Cardiac fibroblast (primary cell): ENCODE measurements around the gene DNAJC25.

Source experiments
- DNase-seq, 2 donors: peaks; one replicate each; pipeline versions ENCODE4 v3.0.0 to v3.0.0-alpha.2; 2010; ENCODE audit warnings: low read depth in 2 of 2
- H3K4me3 ChIP-seq, 2 donors: replicated peaks in 1 of 2; 1 replicate in 1 of 2; 2 replicates in 1 of 2; pipeline ENCODE4 v1.5.1; 2011; ENCODE audit warnings: low read depth in 2 of 2, low read length in 2 of 2, mild to moderate bottlenecking in 2 of 2, moderate library complexity in 1 of 2
- CTCF ChIP-seq: IDR thresholded peaks from one replicate; pipeline ENCODE4 v1.5.1; 2011; ENCODE audit warnings: low read depth, mild to moderate bottlenecking, low read length, inconsistent platforms

The DNAJC25 gene

GRCh38 chr9:111679199-111679598 is 48.1 kb downstream of the DNAJC25 start:
- no peak for DNase-seq
- H3K4me3 ChIP-seq, result no peak overlapping the region
- no peak for TF ChIP-seq CTCF

DNA sequence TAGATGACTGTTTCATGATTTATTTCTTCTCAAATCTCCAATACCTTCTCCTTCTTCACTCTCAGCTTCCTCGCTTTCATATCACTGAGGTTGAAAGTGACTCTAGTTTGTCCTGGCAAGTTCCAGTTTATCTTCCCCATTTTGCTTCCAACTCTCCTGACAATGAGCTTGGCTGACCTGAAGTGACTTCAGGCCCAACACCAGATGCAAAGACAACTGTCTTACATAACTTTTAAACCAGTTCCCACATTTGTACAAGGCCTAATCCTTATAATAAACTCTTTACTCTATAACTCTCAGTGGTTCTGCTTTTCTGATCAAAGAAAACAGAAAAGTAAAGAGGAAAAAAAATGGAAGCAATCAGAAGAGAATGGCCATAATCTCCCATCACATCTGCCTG is 52.3 kb downstream of the DNAJC25 start:
- no peak for TF ChIP-seq CTCF
- DNase-seq, result no peak
- H3K4me3 ChIP-seq, result no peak overlapping the region

- no peak overlapping the region for H3K4me3 ChIP-seq
- peak; percentile 64 to 68 for DNase-seq
- TF ChIP-seq CTCF, result peak; percentile 37
Measured at GRCh38 chr9:111691672-111692329, 60.7 kb downstream of the DNAJC25 start.

DNA sequence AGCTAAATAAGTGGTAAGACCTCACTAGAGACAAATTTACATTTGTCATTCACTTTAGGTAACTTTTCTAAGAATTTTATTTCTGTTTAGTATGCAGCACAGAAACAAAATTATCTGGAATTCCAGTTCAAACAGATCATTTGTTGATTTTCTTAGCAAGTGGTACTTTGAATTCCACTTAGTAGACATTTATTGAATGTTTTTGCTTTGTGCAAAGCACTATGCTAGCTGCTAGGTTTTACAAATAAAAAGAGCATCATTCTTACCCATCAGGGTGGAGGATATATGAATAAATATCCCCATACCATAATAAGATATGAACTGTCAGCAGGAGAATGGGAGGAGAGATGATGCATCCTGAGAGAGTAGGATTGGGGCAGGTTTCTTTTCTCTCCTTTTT is 65.7 kb downstream of the DNAJC25 start:
- no peak for TF ChIP-seq CTCF
- no peak for DNase-seq
- H3K4me3 ChIP-seq, result no peak overlapping the region

DNA sequence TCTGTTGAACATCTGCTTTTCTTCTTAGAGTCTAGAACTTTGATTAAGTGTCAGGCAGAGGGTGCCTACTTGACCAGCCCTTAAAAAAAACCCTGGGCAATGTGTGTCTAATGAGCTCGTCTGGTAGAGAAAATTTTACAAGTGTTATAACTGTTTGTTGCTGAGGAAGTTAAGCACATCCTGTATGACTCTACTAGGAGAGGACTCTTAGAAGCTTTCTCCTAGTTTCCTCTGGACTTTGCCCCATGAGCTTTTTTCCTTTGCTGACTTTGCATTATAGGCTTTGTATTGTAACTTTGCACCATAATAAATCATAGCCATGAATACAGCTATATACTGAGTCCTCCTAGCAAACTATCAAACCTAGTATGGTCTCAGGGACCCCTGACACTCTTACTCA is 69.6 kb downstream of the DNAJC25 start:
- no peak overlapping the region for H3K4me3 ChIP-seq
- DNase-seq, result peak; percentile 14 to 20
- no peak for TF ChIP-seq CTCF
